Activated CD8-positive, alpha-beta T cell treated with anti-CD3 and anti-CD28 coated beads for 36 hours (primary cell): Measurements from ENCODE around the gene SLC25A14. TPM values are rescaled to one million over a fixed set of nuclear protein-coding genes. Genes with fewer than 3 reads are reported as not detected.
"Not testable (repeated sequence)": the region's sequence is repeated elsewhere in the genome, so short reads cannot be mapped to it uniquely, and the experiment has no call there.

Experiments used
- ATAC-seq: fragments of 200-7000 bp; cut with Tn5 transposase; one replicate; pipeline ENCODE4 v1.10.0; 2021; ENCODE audit warnings: mild to moderate bottlenecking, moderate library complexity
- CTCF ChIA-PET: fragments of 350-600 bp; sonication (Branson Sonifier 250); formaldehyde crosslinking; loops from one replicate; lab custom pipeline; 2021; ENCODE audit warnings: antibody characterized with exemption; lab: Charles Lee
- POLR2A ChIA-PET: fragments of 350-600 bp; sonication (Branson Sonifier 250); formaldehyde crosslinking; loops from one replicate; lab custom pipeline; 2021; ENCODE audit warnings: antibody characterized with exemption; lab: Charles Lee
- DNase-seq: peaks from one replicate; pipeline ENCODE4 v3.0.0-alpha.2; 2020
- H3K27ac Mint-ChIP-seq: one replicate; pipeline ENCODE4 v1.8.0; 2021; ENCODE audit warnings: mild to moderate bottlenecking, mixed read lengths
- H3K27me3 Mint-ChIP-seq: one replicate; pipeline ENCODE4 v1.8.0; 2021; ENCODE audit warnings: mixed read lengths
- H3K36me3 Mint-ChIP-seq: one replicate; pipeline ENCODE4 v1.8.0; 2021; ENCODE audit warnings: low read depth, mixed read lengths
- H3K4me1 Mint-ChIP-seq: one replicate; pipeline ENCODE4 v1.8.0; 2021; ENCODE audit warnings: low read depth, mixed read lengths
- H3K4me3 Mint-ChIP-seq: one replicate; pipeline ENCODE4 v1.8.0; 2021; ENCODE audit warnings: mild to moderate bottlenecking, moderate library complexity, mixed read lengths
- H3K9me3 Mint-ChIP-seq: one replicate; pipeline ENCODE4 v1.8.0; 2021; ENCODE audit warnings: mixed read lengths
- intact Hi-C: fragments of 100-400 bp; cut with micrococcal nuclease; formaldehyde crosslinking; loops from one replicate; pipeline ENCODE4 v1.10.0; 2022
- total RNA-seq, 2 experiments: library from RNA; stranded (reverse); gene quantifications; one replicate each; pipeline ENCODE4 v1.2.3, GENCODE V29; 2021
- TF ChIP-seq, protein P1 (sequence below): fragments of 200-600 bp; IDR thresholded peaks from one replicate; pipeline ENCODE4 v1.8.0; 2022; ENCODE audit warnings: antibody characterized with exemption, mild to moderate bottlenecking

SLC25A14 gene
- total RNA-seq, 2 experiments from 2014 or later = 6.7 to 8.6 TPM

DNA sequence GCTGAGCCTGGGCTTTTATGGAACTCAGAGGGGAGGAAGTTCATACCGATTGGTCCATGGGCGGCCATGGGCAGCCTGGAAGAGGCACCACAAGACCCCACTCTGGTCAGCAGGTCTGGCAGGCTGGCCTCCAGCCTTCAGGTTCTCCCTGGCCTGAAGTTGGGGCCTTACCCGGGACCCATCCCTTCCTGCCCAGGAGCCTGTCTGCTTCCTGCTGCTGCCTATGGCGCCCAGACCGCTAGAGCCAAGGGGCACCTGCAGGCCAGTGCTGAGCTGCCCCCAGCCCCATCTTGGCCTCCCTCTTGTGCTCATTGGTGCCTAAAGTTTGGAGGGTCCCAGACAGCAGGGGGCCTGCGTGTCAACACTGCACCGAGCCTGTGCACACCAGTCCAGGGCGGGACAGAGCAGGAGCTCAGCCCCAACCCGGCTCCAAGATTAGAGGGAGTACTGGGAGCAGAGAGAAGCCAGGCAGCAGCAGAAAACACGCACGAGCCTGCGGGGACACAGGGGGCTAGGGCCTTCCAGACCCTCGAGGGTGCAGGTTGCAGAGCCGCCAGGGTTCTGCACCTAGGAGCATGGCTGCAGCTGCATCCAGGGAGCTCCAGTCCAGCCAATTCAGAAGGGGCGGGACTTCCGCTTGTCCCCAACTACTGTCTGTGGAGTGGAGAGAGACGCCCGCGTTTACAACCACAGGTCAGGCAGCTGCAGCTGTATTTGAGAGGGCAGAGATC lies 40.3 kb upstream of the SLC25A14 start:
- CTCF ChIA-PET = no interaction called here

DNA sequence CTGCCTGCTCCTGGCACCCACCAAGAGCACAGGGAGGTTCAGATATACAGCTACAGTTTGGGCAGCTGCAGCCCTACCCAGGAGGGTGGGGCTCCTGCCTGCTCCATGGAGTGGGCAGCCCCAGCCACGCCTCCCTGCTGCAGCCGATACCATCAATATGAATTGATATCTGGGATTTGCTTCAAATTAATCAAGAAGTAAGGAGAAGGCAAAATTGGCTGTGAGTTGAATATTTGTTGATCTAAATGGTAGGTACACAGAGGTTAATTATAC lies 39.8 kb upstream of the SLC25A14 start:
- H3K4me3 Mint-ChIP-seq = no peak overlapping the region
- CTCF ChIA-PET = no interaction called here

More for the DNA sequence above, 40.3 kb upstream of the SLC25A14 start:
- no peak overlapping the region for H3K4me3 Mint-ChIP-seq
- no peak overlapping the region for H3K27ac Mint-ChIP-seq
- ATAC-seq = no peak
- intact Hi-C loops = no loop called here
- H3K4me1 Mint-ChIP-seq = no peaks in the 10 kb centered on the region
- POLR2A ChIA-PET = no interaction called here
- H3K36me3 Mint-ChIP-seq = no peaks in the 10 kb centered on the region
- TF ChIP-seq, protein P1, sequence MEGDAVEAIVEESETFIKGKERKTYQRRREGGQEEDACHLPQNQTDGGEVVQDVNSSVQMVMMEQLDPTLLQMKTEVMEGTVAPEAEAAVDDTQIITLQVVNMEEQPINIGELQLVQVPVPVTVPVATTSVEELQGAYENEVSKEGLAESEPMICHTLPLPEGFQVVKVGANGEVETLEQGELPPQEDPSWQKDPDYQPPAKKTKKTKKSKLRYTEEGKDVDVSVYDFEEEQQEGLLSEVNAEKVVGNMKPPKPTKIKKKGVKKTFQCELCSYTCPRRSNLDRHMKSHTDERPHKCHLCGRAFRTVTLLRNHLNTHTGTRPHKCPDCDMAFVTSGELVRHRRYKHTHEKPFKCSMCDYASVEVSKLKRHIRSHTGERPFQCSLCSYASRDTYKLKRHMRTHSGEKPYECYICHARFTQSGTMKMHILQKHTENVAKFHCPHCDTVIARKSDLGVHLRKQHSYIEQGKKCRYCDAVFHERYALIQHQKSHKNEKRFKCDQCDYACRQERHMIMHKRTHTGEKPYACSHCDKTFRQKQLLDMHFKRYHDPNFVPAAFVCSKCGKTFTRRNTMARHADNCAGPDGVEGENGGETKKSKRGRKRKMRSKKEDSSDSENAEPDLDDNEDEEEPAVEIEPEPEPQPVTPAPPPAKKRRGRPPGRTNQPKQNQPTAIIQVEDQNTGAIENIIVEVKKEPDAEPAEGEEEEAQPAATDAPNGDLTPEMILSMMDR = no peak
- H3K27me3 Mint-ChIP-seq = no peaks in the 10 kb centered on the region
- no peaks in the 10 kb centered on the region for H3K9me3 Mint-ChIP-seq
- DNase-seq = no peak

DNA sequence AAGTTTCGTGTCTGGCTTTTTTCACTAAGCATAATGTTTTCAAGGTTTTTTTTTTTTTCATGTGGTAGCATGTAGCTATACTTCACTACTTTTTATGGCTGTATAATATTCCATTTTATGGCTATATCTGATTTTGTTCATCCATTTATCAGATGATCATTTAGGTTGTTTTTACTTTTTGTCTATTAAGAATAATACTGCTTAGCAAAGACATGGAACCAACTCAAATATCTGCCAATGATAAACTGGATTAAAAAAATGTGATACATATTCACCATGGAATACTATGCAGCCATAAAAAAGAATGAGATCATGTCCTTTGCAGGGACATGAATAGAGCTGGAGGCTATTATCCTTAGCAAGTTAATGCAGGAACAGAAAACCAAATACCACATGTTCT lies 38.3 kb upstream of the SLC25A14 start:
- no peak overlapping the region for H3K27ac Mint-ChIP-seq
- H3K4me1 Mint-ChIP-seq = no peaks in the 10 kb centered on the region
- CTCF ChIA-PET = no interaction called here
- intact Hi-C loops = no loop called here
- ATAC-seq (no peak), DNase-seq (no peak)
- H3K36me3 Mint-ChIP-seq = no peaks in the 10 kb centered on the region
- no peak overlapping the region for H3K4me3 Mint-ChIP-seq
- TF ChIP-seq, protein P1 = no peak
- no peaks in the 10 kb centered on the region for H3K27me3 Mint-ChIP-seq
- H3K9me3 Mint-ChIP-seq = no peaks in the 10 kb centered on the region
- POLR2A ChIA-PET = no interaction called here

More for the DNA sequence above, 39.8 kb upstream of the SLC25A14 start:
- Mint-ChIP-seq H3K4me1 (no peaks in the 10 kb centered on the region), H3K36me3 (no peaks in the 10 kb centered on the region), H3K27ac (no peak overlapping the region), H3K27me3 (no peaks in the 10 kb centered on the region), H3K9me3 (no peaks in the 10 kb centered on the region)
- TF ChIP-seq, protein P1 = no peak
- POLR2A ChIA-PET = no interaction called here
- DNase-seq (no peak), ATAC-seq (no peak)
- intact Hi-C loops = no loop called here

DNA sequence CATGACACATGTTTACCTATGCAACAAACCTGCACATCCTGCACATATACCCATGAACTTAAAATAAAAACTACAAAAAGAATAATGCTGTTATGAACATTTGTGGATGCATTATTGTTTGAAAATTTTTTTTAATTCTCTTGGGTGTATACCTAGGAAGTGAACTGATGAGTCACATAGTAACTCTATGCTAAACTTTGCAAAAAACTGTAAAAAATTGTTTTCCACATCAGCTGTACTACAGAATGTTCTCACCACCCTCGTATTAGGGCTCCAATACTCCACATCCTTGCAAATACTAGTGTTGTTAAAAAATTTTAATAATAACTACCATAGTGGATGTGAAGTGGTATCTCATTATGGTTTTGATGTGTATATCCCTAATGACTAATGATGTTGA lies 37.7 kb upstream of the SLC25A14 start:
- H3K27me3 Mint-ChIP-seq = no peaks in the 10 kb centered on the region
- no peaks in the 10 kb centered on the region for H3K9me3 Mint-ChIP-seq
- H3K27ac Mint-ChIP-seq = no peak overlapping the region
- no peaks in the 10 kb centered on the region for H3K4me1 Mint-ChIP-seq
- no peaks in the 10 kb centered on the region for H3K36me3 Mint-ChIP-seq
- CTCF ChIA-PET = no interaction called here
- ATAC-seq (no peak), DNase-seq (no peak)
- POLR2A ChIA-PET = no interaction called here
- H3K4me3 Mint-ChIP-seq = no peak overlapping the region
- intact Hi-C loops = no loop called here
- TF ChIP-seq, protein P1 = no peak

DNA sequence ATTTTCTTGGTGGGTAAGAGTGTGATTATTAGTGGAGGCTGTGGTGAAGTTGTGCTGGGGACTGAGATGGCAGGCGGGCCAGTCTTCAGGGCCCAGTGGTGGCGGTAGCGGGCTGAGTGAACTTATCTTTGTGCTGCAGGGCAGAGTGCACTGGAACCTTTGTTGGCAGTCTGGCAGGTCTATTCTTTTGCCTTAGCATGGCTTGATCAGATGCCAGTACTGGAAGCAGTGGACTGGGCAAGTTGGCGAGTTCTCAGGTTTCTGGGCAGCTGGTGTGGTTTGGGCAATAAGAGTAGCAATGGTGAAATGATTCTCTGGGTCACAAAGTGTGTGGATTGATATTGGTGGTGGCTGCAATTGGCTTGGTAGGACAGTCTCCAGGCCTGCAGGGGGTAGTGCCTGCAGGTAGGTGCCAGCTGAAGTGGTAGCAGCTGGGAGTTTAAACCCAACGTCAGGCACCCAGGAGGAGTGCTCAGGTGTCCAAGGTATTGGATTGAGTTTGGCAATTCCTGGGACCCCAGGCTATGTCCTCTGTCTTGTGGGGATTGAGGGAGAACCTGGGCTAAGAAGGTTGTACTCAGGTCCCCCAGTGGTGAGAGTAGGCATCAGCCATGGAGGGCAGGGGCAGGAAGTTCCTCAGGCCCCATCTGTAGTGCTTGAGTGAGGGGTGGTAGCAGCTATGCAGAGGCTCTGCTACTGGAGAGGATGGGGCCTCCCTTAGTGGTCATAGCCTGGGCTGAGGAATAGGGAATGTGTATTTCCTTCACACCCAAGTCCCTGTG lies 34.9 kb upstream of the SLC25A14 start:
- TF ChIP-seq, protein P1 = no peak
- no peak overlapping the region for H3K4me3 Mint-ChIP-seq
- no peaks in the 10 kb centered on the region for H3K27me3 Mint-ChIP-seq
- ATAC-seq (no peak), DNase-seq (no peak)
- H3K36me3 Mint-ChIP-seq = no peaks in the 10 kb centered on the region
- no peaks in the 10 kb centered on the region for H3K9me3 Mint-ChIP-seq
- ChIA-PET POLR2A (no interaction called here), CTCF (no interaction called here)
- intact Hi-C loops = no loop called here
- H3K27ac Mint-ChIP-seq = no peak overlapping the region
- no peaks in the 10 kb centered on the region for H3K4me1 Mint-ChIP-seq

DNA sequence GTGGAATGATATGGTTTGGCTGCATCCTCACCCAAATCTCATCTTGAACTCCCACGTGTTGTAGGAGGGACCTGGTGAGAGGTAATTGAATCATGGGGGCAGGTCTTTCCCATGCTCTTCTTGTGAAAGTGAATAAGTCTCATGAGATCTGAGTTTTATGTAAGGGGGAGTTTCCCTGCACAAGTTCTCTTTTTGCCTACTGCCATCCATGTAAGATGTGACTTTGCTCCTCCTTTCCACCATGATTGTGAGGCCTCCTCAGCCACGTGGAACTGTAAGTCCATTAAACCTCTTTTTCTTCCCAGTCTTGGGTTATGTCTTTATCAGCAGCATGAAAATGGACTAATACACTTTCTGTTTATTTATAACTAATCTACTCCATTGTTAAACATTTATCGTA lies 19.8 kb upstream of the SLC25A14 start:
- H3K4me3 Mint-ChIP-seq, H3K27me3 Mint-ChIP-seq, POLR2A ChIA-PET, H3K36me3 Mint-ChIP-seq, CTCF ChIA-PET, DNase-seq, H3K9me3 Mint-ChIP-seq, H3K27ac Mint-ChIP-seq, ATAC-seq, H3K4me1 Mint-ChIP-seq, intact Hi-C loops: not testable (repeated sequence)
